ENCODE results near the gene TMEM215.

DNA sequence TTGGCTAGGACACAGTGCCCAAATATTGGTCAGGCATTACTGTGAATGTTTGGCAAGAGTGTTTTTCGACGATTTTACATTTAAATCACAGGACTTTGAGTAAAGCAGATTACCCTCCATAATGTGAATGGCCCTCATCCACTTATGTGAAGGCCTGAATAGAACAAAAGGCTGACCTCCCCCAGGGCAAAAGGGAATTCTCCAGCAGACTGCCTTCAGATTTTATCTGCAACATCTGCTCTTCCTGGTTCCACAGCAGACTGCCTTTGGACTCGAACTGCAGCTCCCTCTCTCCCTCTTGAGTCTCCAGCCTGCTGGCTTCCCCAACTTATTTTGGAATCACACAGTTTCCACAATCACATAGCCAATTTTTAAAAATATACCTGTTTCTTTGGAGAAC lies 7.1 kb upstream of the TMEM215 start:
- TF ChIP-seq CTCF (IDR thresholded peaks at IDR 0.05) = no peak
- TF ChIP-seq POLR2A (IDR thresholded peaks at IDR 0.05) = no peak
